ENCODE data around the gene TSPO2. TPM values are rescaled to one million over a fixed set of nuclear protein-coding genes. Genes with fewer than 3 reads are reported as not detected.
A peak's percentile ranks its signal among the peaks of the same experiment; 100 is the strongest.

Gene TSPO2
- total and polyA plus RNA-seq, 4 donors = 0.38 to 1.6 (median 0.59) TPM

DNA sequence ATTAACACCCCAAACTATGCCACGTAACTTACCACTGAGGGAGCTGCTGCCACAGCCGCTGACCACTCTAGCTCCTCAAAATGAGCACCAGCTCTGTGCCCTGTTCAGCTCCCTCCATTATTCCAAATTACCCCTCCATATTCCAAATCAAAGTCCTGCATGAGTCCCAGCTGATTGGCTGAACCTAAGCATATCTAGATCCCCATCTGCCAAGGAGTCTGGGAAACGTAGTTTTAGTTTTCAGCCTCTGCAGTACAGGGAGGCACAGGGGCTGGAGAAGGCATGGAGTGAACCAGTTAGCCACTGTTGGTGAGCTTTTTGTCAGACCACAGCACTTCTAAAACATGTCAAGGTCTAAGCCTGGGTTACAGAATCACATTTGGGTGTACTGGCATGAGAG, 19.2 kb upstream of the TSPO2 start:
- 86% methylated on average over 3 of the region's 3 CpGs for WGBS (ENCODE audit: insufficient coverage)
- Histone ChIP-seq H3K4me3 (ENCODE audit: low read depth, low read length) (no peak overlapping the region), H3K27ac (ENCODE audit: low read depth, low read length) (no peak overlapping the region), H3K4me1 (ENCODE audit: control insufficient read depth, insufficient read depth, low read length) (peaks cover 9% of the 10 kb centered on the region), H3K27me3 (ENCODE audit: control insufficient read depth, insufficient read depth, low read length) (peaks cover 4% of the 10 kb centered on the region), H3K36me3 (ENCODE audit: control insufficient read depth, insufficient read depth, low read length) (no peaks in the 10 kb centered on the region), H3K9me3 (ENCODE audit: control insufficient read depth, insufficient read depth, low read length) (no peaks in the 10 kb centered on the region)
- no peak for DNase-seq (ENCODE audit: low read depth in 4 of 6, low spot score in 6 of 6)

DNA sequence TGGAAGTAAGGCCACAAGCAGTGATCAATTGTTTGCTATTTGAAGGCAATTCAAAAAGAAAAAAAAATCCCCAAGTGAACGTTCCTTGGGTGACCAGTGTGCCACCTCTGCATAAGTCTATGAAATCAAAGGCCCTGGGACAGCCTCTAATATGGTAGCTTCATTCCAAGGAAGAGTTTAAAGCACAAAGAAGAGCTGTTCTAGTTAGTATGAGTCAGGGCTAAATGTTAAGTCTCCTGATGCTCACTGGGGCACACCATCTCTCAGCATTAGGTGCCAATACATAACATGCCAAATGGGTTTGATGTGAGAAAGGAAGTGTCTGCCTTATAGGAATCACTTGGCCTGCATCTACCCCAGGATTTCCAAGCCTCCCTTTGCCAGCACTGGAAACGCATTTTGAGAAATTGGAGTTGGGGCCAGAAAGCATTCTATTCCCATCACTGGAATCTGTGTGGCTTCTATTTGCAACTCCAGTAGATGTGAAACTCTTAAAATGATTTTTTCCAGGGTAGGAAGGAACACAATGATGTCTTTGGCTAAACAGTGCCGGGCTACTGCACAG, 16.2 kb upstream of the TSPO2 start:
- Histone ChIP-seq H3K4me1 (ENCODE audit: control insufficient read depth, insufficient read depth, low read length) (peaks cover 15% of the 10 kb centered on the region), H3K4me3 (ENCODE audit: low read depth, low read length) (no peak overlapping the region), H3K9me3 (ENCODE audit: control insufficient read depth, insufficient read depth, low read length) (no peaks in the 10 kb centered on the region), H3K27me3 (ENCODE audit: control insufficient read depth, insufficient read depth, low read length) (peaks cover 4% of the 10 kb centered on the region), H3K36me3 (ENCODE audit: control insufficient read depth, insufficient read depth, low read length) (no peaks in the 10 kb centered on the region), H3K27ac (ENCODE audit: low read depth, low read length) (no peak overlapping the region)
- DNase-seq (ENCODE audit: low read depth in 4 of 6, low spot score in 6 of 6) = peak in 2 of 6 donors; percentile 15 to 86
- 60% methylated on average over 2 of the region's 3 CpGs for WGBS (ENCODE audit: insufficient coverage)

DNA sequence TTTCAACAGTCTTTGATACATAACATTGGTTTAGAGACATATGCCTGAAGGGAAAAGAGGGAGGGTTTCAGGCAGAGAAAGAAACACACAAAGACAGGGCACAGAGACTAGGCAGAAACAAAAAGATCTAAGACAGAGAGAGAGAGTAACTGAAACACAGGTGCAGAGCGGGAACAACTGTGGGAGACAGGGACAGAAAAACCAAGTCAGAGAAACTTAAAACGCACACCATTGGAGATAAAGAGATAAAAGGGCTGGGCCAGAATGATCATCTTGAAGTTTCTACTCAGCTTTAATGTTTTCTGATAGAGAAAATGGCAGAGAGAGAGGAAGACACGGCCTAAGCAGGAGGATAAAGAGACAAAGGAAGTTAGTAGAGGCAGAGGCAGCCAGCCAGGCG, 15.0 kb upstream of the TSPO2 start:
- Histone ChIP-seq H3K9me3 (ENCODE audit: control insufficient read depth, insufficient read depth, low read length) (no peaks in the 10 kb centered on the region), H3K4me1 (ENCODE audit: control insufficient read depth, insufficient read depth, low read length) (peaks cover 15% of the 10 kb centered on the region), H3K27me3 (ENCODE audit: control insufficient read depth, insufficient read depth, low read length) (peaks cover 4% of the 10 kb centered on the region), H3K27ac (ENCODE audit: low read depth, low read length) (no peak overlapping the region), H3K36me3 (ENCODE audit: control insufficient read depth, insufficient read depth, low read length) (no peaks in the 10 kb centered on the region), H3K4me3 (ENCODE audit: low read depth, low read length) (peak overlapping the region; percentile 42)
- WGBS (ENCODE audit: insufficient coverage) = 56% methylated on average over 3 of the region's 4 CpGs
- peak in 1 of 6 donors; percentile 17 for DNase-seq (ENCODE audit: low read depth in 4 of 6, low spot score in 6 of 6)

DNA sequence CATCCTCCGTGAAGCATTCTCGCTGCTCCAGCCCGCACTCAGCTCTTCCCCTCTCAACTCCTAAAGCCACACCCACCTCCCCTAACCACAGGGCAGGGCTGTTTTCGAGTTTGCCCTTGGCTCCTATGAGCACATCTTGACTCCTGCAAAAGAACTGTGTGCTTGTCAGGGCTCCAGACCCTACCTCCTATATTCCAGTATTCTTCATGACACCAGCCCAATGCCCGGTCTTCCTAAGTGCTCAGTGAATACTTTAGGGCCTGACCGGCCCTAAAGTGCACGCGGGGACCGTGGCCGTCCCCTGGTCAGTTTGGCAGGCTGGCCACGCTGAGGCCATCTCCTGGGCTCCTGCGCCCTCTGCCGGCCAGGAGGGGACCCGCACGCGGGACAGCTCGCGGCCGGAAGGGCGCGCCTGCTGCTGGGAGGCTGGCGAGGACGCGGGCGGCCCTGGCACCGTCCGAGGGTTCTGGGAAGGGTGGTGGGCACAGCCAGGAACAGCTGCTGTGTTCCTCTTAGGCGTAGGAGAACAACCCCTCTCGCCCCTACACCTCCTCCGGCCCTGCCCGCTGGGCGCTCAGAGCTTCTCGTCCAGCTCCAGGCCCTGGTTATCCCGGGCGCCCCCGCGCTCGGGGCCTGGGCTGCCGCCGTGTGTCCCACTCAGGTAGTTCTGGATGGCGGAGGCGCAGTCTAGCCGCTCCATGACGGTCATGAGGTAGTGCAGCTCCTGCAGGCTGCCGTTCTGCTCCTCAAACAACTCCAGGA, 14.3 kb upstream of the TSPO2 start:
- Histone ChIP-seq H3K27me3 (ENCODE audit: control insufficient read depth, insufficient read depth, low read length) (peaks cover 4% of the 10 kb centered on the region), H3K9me3 (ENCODE audit: control insufficient read depth, insufficient read depth, low read length) (no peaks in the 10 kb centered on the region), H3K36me3 (ENCODE audit: control insufficient read depth, insufficient read depth, low read length) (no peaks in the 10 kb centered on the region), H3K27ac (ENCODE audit: low read depth, low read length) (peak overlapping the region; percentile 67), H3K4me1 (ENCODE audit: control insufficient read depth, insufficient read depth, low read length) (peaks cover 15% of the 10 kb centered on the region), H3K4me3 (ENCODE audit: low read depth, low read length) (peak overlapping the region; percentile 42)
- DNase-seq (ENCODE audit: low read depth in 4 of 6, low spot score in 6 of 6) = peak; percentile 43 to 89 (median 60)
- 3% methylated on average over 44 of the region's 45 CpGs for WGBS (ENCODE audit: insufficient coverage)

DNA sequence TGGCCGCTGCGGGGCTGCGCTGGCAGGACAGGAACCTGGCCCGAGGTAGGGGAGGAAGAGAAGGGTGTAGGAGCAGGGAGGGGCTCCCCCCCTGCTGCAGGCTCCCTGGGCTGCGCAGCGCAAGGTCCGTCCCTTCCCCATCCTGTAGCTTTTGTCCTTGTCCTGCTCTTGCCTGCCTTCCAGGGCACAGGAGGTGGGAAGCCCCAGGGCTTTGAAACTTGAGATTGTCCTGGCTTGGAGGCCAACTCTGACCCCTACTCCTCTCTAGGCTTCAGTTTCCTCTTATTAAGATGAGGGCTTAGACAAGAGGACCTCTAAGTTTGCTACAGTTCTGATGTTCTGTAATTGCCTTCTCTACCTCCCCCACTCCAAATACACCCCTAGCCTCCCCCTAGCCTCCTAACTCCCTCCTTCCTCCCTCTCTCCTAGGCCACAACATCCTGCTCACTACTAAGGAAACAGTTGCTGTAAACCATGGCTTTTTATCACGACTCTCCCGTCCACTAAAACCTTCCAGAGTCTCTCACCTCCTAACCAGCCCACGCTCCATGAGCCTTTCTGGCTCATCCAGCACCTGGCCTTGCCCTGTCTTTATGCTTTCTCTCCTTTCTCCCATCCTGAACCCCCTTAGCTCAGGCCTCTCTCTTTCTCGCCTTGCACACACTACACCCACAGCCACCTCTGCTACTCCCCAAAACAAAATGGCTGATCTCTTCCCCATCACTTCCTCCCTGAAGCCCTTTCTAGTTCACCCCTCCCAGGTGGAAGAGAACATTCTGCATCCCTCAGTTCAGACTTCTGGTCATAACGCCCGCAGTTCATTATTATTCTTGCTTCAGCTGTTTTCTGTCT, 13.5 kb upstream of the TSPO2 start:
- peaks cover 1% of the 10 kb centered on the region for H3K36me3 ChIP-seq (ENCODE audit: control insufficient read depth, insufficient read depth, low read length)
- peak overlapping the region; percentile 67 for H3K27ac ChIP-seq (ENCODE audit: low read depth, low read length)
- WGBS (ENCODE audit: insufficient coverage) = 56% methylated on average over 13 of the region's 13 CpGs
- H3K4me3 ChIP-seq (ENCODE audit: low read depth, low read length) = peak overlapping the region; percentile 42
- peaks cover 4% of the 10 kb centered on the region for H3K27me3 ChIP-seq (ENCODE audit: control insufficient read depth, insufficient read depth, low read length)
- H3K4me1 ChIP-seq (ENCODE audit: control insufficient read depth, insufficient read depth, low read length) = peaks cover 15% of the 10 kb centered on the region
- peak in 1 of 6 donors; percentile 20 for DNase-seq (ENCODE audit: low read depth in 4 of 6, low spot score in 6 of 6)
- H3K9me3 ChIP-seq (ENCODE audit: control insufficient read depth, insufficient read depth, low read length) = no peaks in the 10 kb centered on the region

DNA sequence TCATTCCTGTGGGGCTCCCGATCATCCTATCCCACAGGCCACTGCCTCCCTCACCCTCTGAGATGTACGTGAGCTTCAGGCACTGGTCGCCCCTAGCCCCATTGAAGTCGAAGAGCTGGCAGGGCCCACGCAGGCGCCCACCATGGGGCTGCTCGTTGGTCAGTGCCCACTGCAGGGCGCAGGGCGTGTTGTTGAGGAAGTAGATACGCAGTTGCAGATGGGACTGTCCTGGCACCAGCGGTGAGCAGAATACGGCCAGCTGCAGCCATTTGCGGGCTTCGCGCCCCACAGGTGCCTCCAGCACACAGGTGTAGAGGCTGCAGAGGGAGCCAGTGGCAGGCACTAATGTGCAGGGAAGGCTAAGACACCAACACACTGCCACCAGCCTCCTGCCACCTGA, 9.4 kb upstream of the TSPO2 start:
- 98% methylated on average over 14 of the region's 15 CpGs for WGBS (ENCODE audit: insufficient coverage)
- no peaks in the 10 kb centered on the region for H3K9me3 ChIP-seq (ENCODE audit: control insufficient read depth, insufficient read depth, low read length)
- no peak overlapping the region for H3K4me3 ChIP-seq (ENCODE audit: low read depth, low read length)
- peaks cover 3% of the 10 kb centered on the region for H3K36me3 ChIP-seq (ENCODE audit: control insufficient read depth, insufficient read depth, low read length)
- no peak for DNase-seq (ENCODE audit: low read depth in 4 of 6, low spot score in 6 of 6)
- no peak overlapping the region for H3K27ac ChIP-seq (ENCODE audit: low read depth, low read length)
- H3K4me1 ChIP-seq (ENCODE audit: control insufficient read depth, insufficient read depth, low read length) = peaks cover 9% of the 10 kb centered on the region
- no peaks in the 10 kb centered on the region for H3K27me3 ChIP-seq (ENCODE audit: control insufficient read depth, insufficient read depth, low read length)

DNA sequence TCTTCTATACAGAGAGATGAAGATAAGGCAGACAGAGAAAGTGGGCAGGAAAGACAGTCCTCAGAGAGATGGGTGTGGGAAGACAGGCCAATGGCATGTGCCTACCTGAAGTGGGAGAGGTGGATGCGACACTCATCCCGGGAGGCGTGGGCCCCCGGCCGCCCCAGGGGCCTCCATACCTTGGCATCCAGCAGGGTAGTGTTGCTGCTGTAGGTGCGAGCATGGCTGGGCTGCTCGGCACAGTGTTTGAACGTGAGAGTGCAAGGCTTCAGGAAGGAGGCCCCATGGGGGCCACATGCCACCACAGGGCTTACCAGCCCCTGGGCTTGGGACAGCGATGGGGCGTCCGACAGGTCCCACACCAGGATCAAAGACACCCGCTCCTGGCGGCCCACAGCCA, 8.5 kb upstream of the TSPO2 start:
- Histone ChIP-seq H3K36me3 (ENCODE audit: control insufficient read depth, insufficient read depth, low read length) (peaks cover 3% of the 10 kb centered on the region), H3K9me3 (ENCODE audit: control insufficient read depth, insufficient read depth, low read length) (no peaks in the 10 kb centered on the region), H3K27ac (ENCODE audit: low read depth, low read length) (no peak overlapping the region), H3K4me3 (ENCODE audit: low read depth, low read length) (no peak overlapping the region), H3K4me1 (ENCODE audit: control insufficient read depth, insufficient read depth, low read length) (no peaks in the 10 kb centered on the region), H3K27me3 (ENCODE audit: control insufficient read depth, insufficient read depth, low read length) (no peaks in the 10 kb centered on the region)
- DNase-seq (ENCODE audit: low read depth in 4 of 6, low spot score in 6 of 6) = no peak
- WGBS (ENCODE audit: insufficient coverage) = 94% methylated on average over 11 of the region's 13 CpGs

DNA sequence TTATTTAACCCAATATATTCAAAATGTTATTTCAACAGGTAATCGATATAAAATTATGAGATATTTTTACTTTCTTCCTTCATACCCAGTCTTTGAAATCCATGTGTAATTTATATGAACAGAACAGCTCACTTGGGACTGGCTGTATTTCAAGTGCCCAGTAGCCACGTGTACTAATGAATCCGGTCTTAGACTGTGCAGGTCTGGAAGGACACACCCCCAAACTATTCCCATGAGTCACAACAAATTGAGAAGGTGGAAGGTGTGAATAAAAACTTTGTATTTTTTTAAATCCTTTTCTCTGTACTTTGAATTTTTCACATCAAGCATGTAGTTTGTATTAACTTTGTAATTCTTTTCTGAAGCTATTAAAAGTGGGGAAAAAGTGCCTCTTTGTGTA, 6.1 kb upstream of the TSPO2 start:
- no CpG with 5 or more reads among the region's 3 CpGs for WGBS (ENCODE audit: insufficient coverage)
- H3K9me3 ChIP-seq (ENCODE audit: control insufficient read depth, insufficient read depth, low read length) = no peaks in the 10 kb centered on the region
- H3K36me3 ChIP-seq (ENCODE audit: control insufficient read depth, insufficient read depth, low read length) = peaks cover 3% of the 10 kb centered on the region
- DNase-seq (ENCODE audit: low read depth in 4 of 6, low spot score in 6 of 6) = no peak
- H3K4me3 ChIP-seq (ENCODE audit: low read depth, low read length) = no peak overlapping the region
- H3K27me3 ChIP-seq (ENCODE audit: control insufficient read depth, insufficient read depth, low read length) = no peaks in the 10 kb centered on the region
- no peaks in the 10 kb centered on the region for H3K4me1 ChIP-seq (ENCODE audit: control insufficient read depth, insufficient read depth, low read length)
- H3K27ac ChIP-seq (ENCODE audit: low read depth, low read length) = no peak overlapping the region

DNA sequence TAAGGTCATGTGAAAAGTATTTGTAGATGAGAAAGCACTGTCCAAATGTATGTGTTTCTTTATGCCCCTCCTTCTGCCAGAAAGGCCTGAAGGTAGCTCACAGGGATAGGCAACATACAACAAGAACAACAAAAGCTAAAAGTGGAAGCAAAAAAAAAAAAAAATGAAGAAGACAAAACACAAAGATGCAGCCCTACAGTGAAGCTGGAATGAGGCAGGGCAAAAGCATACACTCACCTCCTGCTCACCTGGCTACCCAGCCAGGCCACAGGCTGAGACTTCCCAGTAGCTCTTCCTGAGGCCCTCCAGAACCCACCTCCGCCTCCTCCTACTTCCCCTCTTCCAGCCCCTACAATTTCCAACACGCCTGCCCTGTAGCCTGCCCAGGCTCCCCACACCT, 5.7 kb upstream of the TSPO2 start:
- Histone ChIP-seq H3K4me3 (ENCODE audit: low read depth, low read length) (no peak overlapping the region), H3K9me3 (ENCODE audit: control insufficient read depth, insufficient read depth, low read length) (no peaks in the 10 kb centered on the region), H3K27ac (ENCODE audit: low read depth, low read length) (no peak overlapping the region), H3K4me1 (ENCODE audit: control insufficient read depth, insufficient read depth, low read length) (no peaks in the 10 kb centered on the region), H3K36me3 (ENCODE audit: control insufficient read depth, insufficient read depth, low read length) (peaks cover 3% of the 10 kb centered on the region), H3K27me3 (ENCODE audit: control insufficient read depth, insufficient read depth, low read length) (no peaks in the 10 kb centered on the region)
- 88% methylated on average over 2 of the region's 2 CpGs for WGBS (ENCODE audit: insufficient coverage)
- no peak for DNase-seq (ENCODE audit: low read depth in 4 of 6, low spot score in 6 of 6)

Measured in spinal cord (tissue), 10 donors.